Progenitor cell of endocrine pancreas (in vitro differentiated cells): ENCODE measurements around the gene KCNQ1. TPM values are rescaled to one million over a fixed set of nuclear protein-coding genes. Genes with fewer than 3 reads are reported as not detected.

Source experiments
- DNase-seq: peaks from one replicate; pipeline ENCODE4 v3.0.0; 2021; ENCODE audit warnings: low spot score; ENCODE audit not compliant: unreplicated experiment
- H3K27ac Mint-ChIP-seq: 2 replicates; pipeline ENCODE4 v1.8.0; 2021; ENCODE audit warnings: mild to moderate bottlenecking, moderate library complexity, mixed read lengths
- H3K27me3 Mint-ChIP-seq: 2 replicates; pipeline ENCODE4 v1.8.0; 2021; ENCODE audit warnings: mixed read lengths
- H3K36me3 Mint-ChIP-seq: 2 replicates; pipeline ENCODE4 v1.8.0; 2022; ENCODE audit warnings: mixed read lengths; ENCODE audit not compliant: insufficient read depth
- H3K4me1 Mint-ChIP-seq: 2 replicates; pipeline ENCODE4 v1.8.0; 2021; ENCODE audit warnings: low read depth, mixed read lengths
- H3K4me3 Mint-ChIP-seq: 2 replicates; pipeline ENCODE4 v1.8.0; 2021; ENCODE audit warnings: low read depth, mild to moderate bottlenecking, moderate library complexity, mixed read lengths
- H3K9me3 Mint-ChIP-seq: 2 replicates; pipeline ENCODE4 v1.8.0; 2021; ENCODE audit warnings: low read depth, mixed read lengths
- CTCF ChIP-seq: fragments of 200-600 bp; sonication (generic); IDR thresholded peaks from one replicate; pipeline ENCODE4 v1.5.0; 2021; ENCODE audit warnings: antibody characterized with exemption, mild to moderate bottlenecking; ENCODE audit not compliant: unreplicated experiment
- total RNA-seq: library from RNA; stranded (reverse); gene quantifications from 2 replicates; pipeline ENCODE4 v1.2.1, GENCODE V29; 2021

The KCNQ1 gene
- total RNA-seq, 1 donor from 2014 or later, result 3.3 TPM

- no peak overlapping the region for H3K27ac Mint-ChIP-seq
- no peak for TF ChIP-seq CTCF
- peaks cover 11% of the 10 kb centered on the region for H3K9me3 Mint-ChIP-seq
- DNase-seq, result no peak
- no peak overlapping the region for H3K4me3 Mint-ChIP-seq
- H3K4me1 Mint-ChIP-seq, result no peaks in the 10 kb centered on the region
- peaks cover 2% of the 10 kb centered on the region for H3K36me3 Mint-ChIP-seq
- peaks cover 69% of the 10 kb centered on the region for H3K27me3 Mint-ChIP-seq
These were observed 36.0 kb downstream of the KCNQ1 start for GRCh38 chr11:2480874-2481220.

- DNase-seq, result no peak
- Mint-ChIP-seq H3K4me3 (no peak overlapping the region), H3K9me3 (peaks cover 12% of the 10 kb centered on the region), H3K4me1 (no peaks in the 10 kb centered on the region), H3K27me3 (peaks cover 72% of the 10 kb centered on the region), H3K36me3 (peaks cover 2% of the 10 kb centered on the region), H3K27ac (peak overlapping the region; percentile 43)
- no peak for TF ChIP-seq CTCF
These were observed 36.4 kb downstream of the KCNQ1 start for GRCh38 chr11:2481253-2481652.

- Mint-ChIP-seq H3K27me3 (peaks cover 69% of the 10 kb centered on the region), H3K27ac (no peak overlapping the region), H3K36me3 (peaks cover 2% of the 10 kb centered on the region), H3K9me3 (peaks cover 15% of the 10 kb centered on the region), H3K4me1 (no peaks in the 10 kb centered on the region), H3K4me3 (no peak overlapping the region)
- no peak for TF ChIP-seq CTCF
- no peak for DNase-seq
These were observed 37.4 kb downstream of the KCNQ1 start for GRCh38 chr11:2482204-2482603.

- H3K27ac Mint-ChIP-seq, result no peak overlapping the region
- peaks cover 15% of the 10 kb centered on the region for H3K9me3 Mint-ChIP-seq
- peaks cover 63% of the 10 kb centered on the region for H3K27me3 Mint-ChIP-seq
- no peak for DNase-seq
- H3K36me3 Mint-ChIP-seq, result peaks cover 2% of the 10 kb centered on the region
- H3K4me3 Mint-ChIP-seq, result no peak overlapping the region
- TF ChIP-seq CTCF, result no peak
- H3K4me1 Mint-ChIP-seq, result no peaks in the 10 kb centered on the region
These were observed 37.9 kb downstream of the KCNQ1 start for GRCh38 chr11:2482745-2483144.

- H3K36me3 Mint-ChIP-seq, result peaks cover 2% of the 10 kb centered on the region
- no peak overlapping the region for H3K4me3 Mint-ChIP-seq
- H3K27me3 Mint-ChIP-seq, result peaks cover 62% of the 10 kb centered on the region
- no peak for DNase-seq
- H3K9me3 Mint-ChIP-seq, result peaks cover 17% of the 10 kb centered on the region
- no peak overlapping the region for H3K27ac Mint-ChIP-seq
- H3K4me1 Mint-ChIP-seq, result no peaks in the 10 kb centered on the region
- no peak for TF ChIP-seq CTCF
These were observed 38.6 kb downstream of the KCNQ1 start for GRCh38 chr11:2483426-2483825.
